PFSK-1 (cell line): ENCODE results near the gene F7.

Source experiments
- FOXP2 ChIP-seq: optimal IDR thresholded peaks from 2 replicates; pipeline ENCODE3; 2011; ENCODE audit warnings: borderline replicate concordance, control low read depth, inconsistent platforms; ENCODE audit not compliant: insufficient read depth; ENCODE audit errors: extremely low read length, extremely low read depth
- POLR2AphosphoS5 ChIP-seq: IDR thresholded peaks from 2 replicates; pipeline ENCODE4 v1.6.1; 2012; ENCODE audit warnings: low read depth, mild to moderate bottlenecking, control low read depth, low read length, moderate library complexity
- REST ChIP-seq, 2 experiments: IDR thresholded peaks; 2 replicates each; pipeline versions ENCODE4 v1.6.1 to v1.8.0; 2011 to 2012; ENCODE audit warnings: low read depth in 2 of 2, low read length in 2 of 2, control low read depth in 1 of 2, inconsistent platforms in 1 of 2, mild to moderate bottlenecking in 1 of 2, moderate library complexity in 1 of 2; ENCODE audit not compliant: insufficient read depth in 1 of 2
- SIN3A ChIP-seq: IDR thresholded peaks from 2 replicates; pipeline ENCODE4 v1.6.1; 2012; ENCODE audit warnings: mild to moderate bottlenecking, low read length, moderate library complexity, borderline replicate concordance; ENCODE audit not compliant: insufficient read depth
- TAF1 ChIP-seq: IDR thresholded peaks from 2 replicates; pipeline ENCODE4 v1.6.1; 2012; ENCODE audit warnings: low read length, control low read depth, borderline replicate concordance; ENCODE audit not compliant: insufficient read depth

Gene F7

GRCh38 chr13:113121183-113121927 lies 15.8 kb downstream of the F7 start:
- TF ChIP-seq FOXP2 (no peak), SIN3A (no peak), REST (IDR thresholded peaks at IDR 0.05; ENCODE audit: insufficient read depth in 1 of 2, low read depth in 2 of 2, low read length in 2 of 2) (no peak), TAF1 (no peak)

GRCh38 chr13:113121928-113122471 lies 16.4 kb downstream of the F7 start:
- TF ChIP-seq FOXP2 (no peak), TAF1 (no peak), SIN3A (no peak), POLR2AphosphoS5 (no peak), REST (IDR thresholded peaks at IDR 0.05; ENCODE audit: insufficient read depth in 1 of 2, low read depth in 2 of 2, low read length in 2 of 2) (no peak)

GRCh38 chr13:113122550-113123225 lies 17.1 kb downstream of the F7 start, which contains the start of gene F10:
F10 (plus strand) TSS chr13:113122799; CDS start chr13:113122856, 57 bp downstream.
- TF ChIP-seq REST (IDR thresholded peaks at IDR 0.05; ENCODE audit: insufficient read depth in 1 of 2, low read depth in 2 of 2, low read length in 2 of 2) (no peak), FOXP2 (no peak)

- no peak for TF ChIP-seq TAF1
Observed at GRCh38 chr13:113123226-113124201, 17.9 kb downstream of the F7 start.

GRCh38 chr13:113124211-113124970 lies 18.8 kb downstream of the F7 start:
- TF ChIP-seq POLR2AphosphoS5 (no peak), SIN3A (no peak), TAF1 (no peak), REST (IDR thresholded peaks at IDR 0.05; ENCODE audit: insufficient read depth in 1 of 2, low read depth in 2 of 2, low read length in 2 of 2) (no peak), FOXP2 (no peak)
